HG03432 (cell line): ENCODE results near the gene PCBP3.

ENCODE experiments used
- ATAC-seq: cut with Tn5 transposase; IDR thresholded peaks from one replicate; pipeline ENCODE4 v1.9.1; 2021; ENCODE audit warnings: mild to moderate bottlenecking, moderate library complexity; ENCODE audit not compliant: unreplicated experiment

PCBP3 gene

GRCh38 chr21:45747802-45748445 is 104.4 kb downstream of the PCBP3 start:
- ATAC-seq: no peak

GRCh38 chr21:45748593-45748992 is 105.1 kb downstream of the PCBP3 start:
- no peak for ATAC-seq

GRCh38 chr21:45749974-45750373 is 106.4 kb downstream of the PCBP3 start:
- no peak for ATAC-seq

- no peak for ATAC-seq
Observed at GRCh38 chr21:45750936-45751335, 107.4 kb downstream of the PCBP3 start.

GRCh38 chr21:45753445-45753844 is 109.9 kb downstream of the PCBP3 start:
- no peak for ATAC-seq

GRCh38 chr21:45756029-45756428 is 112.5 kb downstream of the PCBP3 start:
- no peak for ATAC-seq

- no peak for ATAC-seq
Observed at GRCh38 chr21:45756669-45757068, 113.1 kb downstream of the PCBP3 start.

GRCh38 chr21:45761704-45762103 is 118.2 kb downstream of the PCBP3 start:
- ATAC-seq: no peak

GRCh38 chr21:45763074-45763473 is 119.5 kb downstream of the PCBP3 start:
- no peak for ATAC-seq

- no peak for ATAC-seq
Observed at GRCh38 chr21:45763506-45763905, 120.0 kb downstream of the PCBP3 start.

- ATAC-seq: no peak
Observed at GRCh38 chr21:45764792-45765191, 121.3 kb downstream of the PCBP3 start.

GRCh38 chr21:45765375-45765774 is 121.8 kb downstream of the PCBP3 start:
- no peak for ATAC-seq

GRCh38 chr21:45766055-45766454 is 122.5 kb downstream of the PCBP3 start:
- no peak for ATAC-seq

GRCh38 chr21:45766501-45766900 is 123.0 kb downstream of the PCBP3 start:
- no peak for ATAC-seq

- no peak for ATAC-seq
Observed at GRCh38 chr21:45767071-45768006, 123.8 kb downstream of the PCBP3 start.

GRCh38 chr21:45768011-45768739 is 124.7 kb downstream of the PCBP3 start:
- no peak for ATAC-seq

GRCh38 chr21:45768740-45769048 is 125.2 kb downstream of the PCBP3 start:
- no peak for ATAC-seq

GRCh38 chr21:45769294-45769693 is 125.8 kb downstream of the PCBP3 start:
- ATAC-seq: no peak

GRCh38 chr21:45769896-45770295 is 126.4 kb downstream of the PCBP3 start:
- no peak for ATAC-seq

- ATAC-seq: no peak
Observed at GRCh38 chr21:45772180-45772579, 128.7 kb downstream of the PCBP3 start.

GRCh38 chr21:45774291-45774690 is 130.8 kb downstream of the PCBP3 start:
- ATAC-seq: no peak

- ATAC-seq: no peak
Observed at GRCh38 chr21:45776971-45777370, 133.4 kb downstream of the PCBP3 start.
